Activated CD8-positive, alpha-beta memory T cell treated with anti-CD3 and anti-CD28 coated beads, Interleukin-2, amount 50 U/mL, for 1 hour (primary cell): ENCODE data around the gene DST.
"Not testable (repeated sequence)": the region's sequence is repeated elsewhere in the genome, so short reads cannot be mapped to it uniquely, and the experiment has no call there.

Experiments used
- DNase-seq: peaks from one replicate; pipeline ENCODE4 v3.0.0-alpha.2; 2020; ENCODE audit errors: extremely low read depth

The DST gene

DNA sequence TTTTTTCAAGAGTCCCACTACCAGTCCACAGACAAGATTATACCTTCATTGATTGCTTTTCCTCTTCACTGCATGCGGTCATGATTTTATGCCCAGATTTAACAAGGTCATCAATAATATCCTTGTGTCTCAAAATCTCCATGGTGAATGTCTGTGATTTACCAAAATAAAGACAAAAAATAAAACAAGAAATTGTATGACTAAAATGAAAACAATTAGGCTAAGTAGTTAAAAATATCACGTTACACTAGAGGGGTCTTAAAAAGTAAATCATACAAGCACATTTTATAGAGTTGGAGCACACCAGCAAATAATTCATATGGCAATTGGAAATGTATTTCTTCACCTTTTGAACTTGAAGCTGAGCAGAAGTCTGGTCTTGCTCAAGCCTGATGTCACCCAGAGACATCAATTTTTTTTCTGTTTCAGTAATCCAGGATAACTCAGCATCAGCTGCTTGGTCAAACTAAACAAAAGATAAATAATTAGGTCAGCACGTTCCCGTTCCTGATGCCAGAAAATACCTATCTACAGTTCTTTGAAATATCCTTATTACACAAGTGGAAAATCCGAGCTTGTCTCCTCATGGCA is 125.4 kb downstream of the DST start:
- DNase-seq: no peak

DNA sequence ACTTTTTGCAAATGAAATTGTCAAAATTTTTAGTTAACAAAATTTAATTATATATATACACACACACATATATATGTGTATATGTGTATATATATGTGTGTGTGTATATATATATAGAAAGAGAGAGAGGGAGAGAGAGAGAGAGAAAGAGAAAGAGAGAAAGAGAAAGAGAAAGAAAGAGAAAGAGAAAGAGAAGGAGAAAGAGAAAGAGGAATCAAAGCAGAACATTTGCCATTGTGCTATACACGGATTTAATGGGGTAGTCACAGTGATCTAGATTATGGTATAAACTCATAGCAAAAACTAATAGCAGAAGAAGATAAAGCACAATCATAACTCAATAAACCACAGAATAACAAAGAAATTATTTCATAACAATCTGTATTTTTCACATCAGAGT is 126.7 kb downstream of the DST start:
- no peak for DNase-seq

- no peak for DNase-seq
Measured at GRCh38 chr6:56515081-56515905, 127.4 kb downstream of the DST start.

DNA sequence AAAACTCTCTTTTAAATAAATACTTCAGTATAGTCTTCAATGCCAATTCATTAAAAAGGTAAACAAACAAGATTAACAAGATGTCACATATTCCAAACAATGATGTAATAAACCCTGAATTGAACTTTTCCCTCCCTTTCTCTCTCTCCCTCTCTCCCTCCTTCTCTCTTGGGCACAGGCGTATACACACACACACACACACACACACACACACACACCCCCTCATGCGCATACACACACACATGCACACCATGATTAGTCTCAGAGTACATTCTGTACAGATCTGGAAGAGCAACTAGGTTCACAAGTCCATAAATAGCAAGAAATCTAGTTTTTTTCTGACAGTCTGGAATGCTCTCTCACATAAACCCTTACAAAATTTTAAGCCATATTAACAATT is 128.3 kb downstream of the DST start:
- no peak for DNase-seq

DNA sequence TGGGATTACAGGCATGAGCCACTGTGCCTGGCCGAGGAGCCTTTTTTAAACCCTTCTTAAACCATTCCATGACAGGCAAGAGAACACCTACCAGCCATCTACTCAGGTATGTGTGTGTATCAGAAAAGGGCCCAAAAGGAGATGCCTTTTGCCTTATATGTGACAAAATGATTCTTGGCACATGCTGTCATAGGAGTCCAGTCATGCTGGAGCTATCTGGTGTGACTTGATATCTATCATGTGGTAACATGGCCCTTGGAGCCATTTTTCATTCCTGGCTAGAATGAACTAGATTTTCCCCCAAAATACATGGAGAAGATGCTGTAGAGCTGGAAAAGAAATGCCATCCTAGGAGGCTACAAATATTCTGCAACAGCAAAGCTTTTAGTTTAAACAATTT is 129.1 kb downstream of the DST start:
- DNase-seq: no peak

- DNase-seq: no peak
Measured at GRCh38 chr6:56511591-56511990, 131.1 kb downstream of the DST start.

GRCh38 chr6:56510984-56511531 is 131.6 kb downstream of the DST start:
- no peak for DNase-seq

DNA sequence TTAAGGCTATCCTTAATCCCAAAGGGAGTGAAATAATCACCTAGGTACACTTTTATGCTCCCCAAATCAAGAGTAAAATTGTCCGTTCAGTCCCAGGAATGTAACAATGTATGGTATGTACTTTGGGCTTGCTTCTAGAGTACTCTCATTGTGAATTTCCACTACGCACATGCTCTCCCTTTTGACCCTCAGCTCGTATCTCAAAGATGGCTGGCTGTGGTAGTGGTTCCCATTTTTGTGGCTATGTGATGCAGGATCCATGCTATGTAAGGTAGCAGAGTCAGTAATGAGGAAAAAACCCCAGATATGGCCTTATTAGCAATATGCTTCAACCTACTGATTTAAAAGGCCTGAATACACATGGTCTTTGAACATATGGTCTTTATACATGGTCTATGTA is 133.7 kb downstream of the DST start:
- no peak for DNase-seq

DNA sequence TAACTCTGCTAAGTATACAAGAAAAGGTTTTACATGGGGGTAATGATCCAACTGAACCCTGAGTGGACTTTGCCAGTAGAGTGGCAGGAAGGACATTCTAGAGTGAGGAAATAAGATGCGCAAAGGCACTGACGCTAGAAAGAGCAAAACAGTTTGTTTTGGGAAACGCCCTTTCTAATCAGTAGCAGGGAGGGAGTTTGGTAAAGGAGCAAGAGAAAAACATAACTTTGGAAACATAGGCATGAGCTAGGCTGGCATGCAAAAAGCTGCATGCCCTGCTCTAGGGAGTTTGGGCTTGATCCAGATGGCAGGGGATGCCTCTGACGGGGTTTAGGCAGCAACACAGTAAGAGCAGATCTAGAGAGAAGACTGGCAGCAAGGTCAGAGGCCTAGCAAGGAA is 135.2 kb downstream of the DST start:
- no peak for DNase-seq

DNA sequence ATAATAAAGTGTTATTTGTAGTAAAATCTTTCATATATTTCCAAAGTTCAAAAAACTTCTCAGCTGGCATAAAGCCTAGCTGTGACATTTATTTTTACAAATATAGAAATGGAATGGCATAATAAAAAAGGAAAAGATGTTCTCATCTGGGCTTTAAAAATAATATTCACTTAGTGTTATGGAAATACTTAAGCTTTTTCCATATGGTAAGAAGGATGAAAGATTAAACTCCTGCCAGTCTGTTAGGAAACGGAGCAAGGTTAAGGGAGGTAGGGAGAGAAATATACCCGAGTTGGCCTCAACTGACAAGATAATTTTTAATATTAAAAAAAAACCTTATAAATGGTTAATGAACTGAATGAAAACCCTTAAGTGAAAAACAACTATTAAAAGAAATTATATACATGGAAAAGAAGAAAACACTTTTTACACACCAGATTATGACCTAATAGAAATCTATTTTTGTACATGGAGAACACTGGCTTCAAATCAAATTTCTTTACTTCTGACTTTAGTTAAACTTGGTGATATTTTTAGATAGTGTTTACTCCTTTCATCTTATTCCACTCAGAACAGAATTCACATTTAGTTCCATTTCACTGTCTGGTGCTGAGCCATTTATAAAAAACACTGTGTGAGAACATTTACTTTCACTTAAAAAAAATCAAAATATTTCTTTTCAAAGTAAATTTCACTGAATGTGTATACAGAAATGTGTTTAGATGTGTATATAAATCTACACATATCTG is 137.0 kb downstream of the DST start:
- DNase-seq: no peak

DNA sequence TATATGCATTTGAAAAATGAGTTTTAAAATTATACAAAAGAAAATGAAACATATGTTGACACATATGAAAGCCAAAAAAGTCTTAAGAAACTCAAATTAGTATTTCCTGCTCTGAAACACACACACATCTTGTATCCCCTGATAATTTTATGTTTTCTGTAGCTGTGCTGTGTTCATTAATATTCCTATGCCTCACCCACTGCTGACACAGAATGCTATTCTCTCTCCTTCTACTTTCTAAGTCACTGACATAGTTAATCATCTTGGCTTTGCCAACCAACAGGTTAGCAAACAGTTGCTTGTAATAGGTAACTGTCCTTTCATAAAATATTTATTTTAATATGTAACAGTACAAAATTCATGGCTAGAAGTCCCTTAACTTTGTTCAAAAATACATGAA is 140.7 kb downstream of the DST start:
- no peak for DNase-seq

DNA sequence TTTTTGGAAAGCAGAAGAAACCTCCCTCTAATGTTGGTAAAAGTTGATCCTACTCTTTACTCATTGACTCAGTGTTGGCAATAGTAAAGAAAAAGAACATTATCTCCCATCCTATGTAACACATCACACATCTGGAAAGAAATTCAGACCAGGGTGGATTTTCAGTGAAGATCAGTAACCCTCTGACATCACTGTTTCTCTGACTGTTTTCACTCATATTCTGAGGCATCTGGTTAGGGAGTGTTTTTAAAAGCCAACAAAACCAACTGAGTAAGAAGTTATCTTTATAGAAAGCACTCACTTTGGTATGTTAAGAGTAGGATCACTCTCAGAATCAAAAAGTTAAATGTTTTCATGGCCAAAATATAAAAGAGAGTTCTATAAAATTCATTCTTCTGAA is 143.6 kb downstream of the DST start:
- no peak for DNase-seq

- DNase-seq: no peak
Measured at GRCh38 chr6:56497691-56498090, 145.0 kb downstream of the DST start.

DNA sequence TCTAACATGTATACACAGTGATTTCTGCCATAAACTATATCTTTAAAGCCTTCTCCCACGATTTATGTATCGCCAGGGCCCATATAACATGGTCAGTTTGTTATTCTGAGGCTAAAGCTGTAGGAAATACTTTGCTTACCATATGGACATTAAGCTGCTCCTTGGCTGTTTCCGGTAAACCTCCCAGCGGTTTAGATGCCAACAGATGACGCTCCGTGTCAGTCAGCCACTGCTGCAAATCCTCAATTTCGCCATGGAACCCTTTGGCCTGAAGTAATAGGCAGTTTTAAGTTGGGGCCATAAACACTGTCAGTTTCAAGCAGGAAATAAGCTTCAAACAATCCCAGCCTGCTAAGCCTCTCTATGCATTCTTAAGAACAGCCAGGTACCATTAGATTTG is 145.4 kb downstream of the DST start:
- no peak for DNase-seq

DNA sequence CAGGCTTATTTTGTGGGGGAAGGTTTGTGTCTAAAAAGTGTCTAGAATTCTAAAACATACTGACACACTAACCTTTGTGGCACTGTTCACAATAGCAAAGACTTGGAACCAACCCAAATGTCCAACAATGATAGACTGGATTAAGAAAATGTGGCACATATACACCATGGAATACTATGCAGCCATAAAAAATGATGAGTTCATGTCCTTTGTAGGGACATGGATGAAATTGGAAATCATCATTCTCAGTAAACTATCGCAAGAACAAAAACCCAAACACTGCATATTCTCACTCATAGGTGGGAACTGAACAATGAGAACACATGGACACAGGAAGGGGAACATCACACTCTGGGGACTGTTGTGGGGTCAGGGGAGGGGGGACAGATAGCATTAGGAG is 146.0 kb downstream of the DST start:
- DNase-seq: not testable (repeated sequence)

DNA sequence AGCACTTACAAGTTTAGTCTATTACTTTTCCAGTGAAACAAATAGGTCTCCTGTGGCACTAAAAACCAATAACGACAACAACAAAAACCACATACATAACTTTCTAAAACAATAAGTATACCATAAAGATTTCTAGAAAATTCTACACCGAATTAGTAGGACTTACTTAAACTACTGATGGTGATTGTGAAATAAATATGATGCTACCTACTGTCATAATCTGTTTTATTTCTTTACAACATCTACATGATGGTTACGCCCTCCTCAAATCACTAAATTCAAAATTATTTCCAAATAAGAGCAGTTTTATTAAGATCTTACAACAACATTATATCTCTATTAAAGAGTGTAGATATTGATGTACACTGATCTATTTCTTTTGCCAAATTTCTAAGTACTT is 147.0 kb downstream of the DST start:
- DNase-seq: no peak

DNA sequence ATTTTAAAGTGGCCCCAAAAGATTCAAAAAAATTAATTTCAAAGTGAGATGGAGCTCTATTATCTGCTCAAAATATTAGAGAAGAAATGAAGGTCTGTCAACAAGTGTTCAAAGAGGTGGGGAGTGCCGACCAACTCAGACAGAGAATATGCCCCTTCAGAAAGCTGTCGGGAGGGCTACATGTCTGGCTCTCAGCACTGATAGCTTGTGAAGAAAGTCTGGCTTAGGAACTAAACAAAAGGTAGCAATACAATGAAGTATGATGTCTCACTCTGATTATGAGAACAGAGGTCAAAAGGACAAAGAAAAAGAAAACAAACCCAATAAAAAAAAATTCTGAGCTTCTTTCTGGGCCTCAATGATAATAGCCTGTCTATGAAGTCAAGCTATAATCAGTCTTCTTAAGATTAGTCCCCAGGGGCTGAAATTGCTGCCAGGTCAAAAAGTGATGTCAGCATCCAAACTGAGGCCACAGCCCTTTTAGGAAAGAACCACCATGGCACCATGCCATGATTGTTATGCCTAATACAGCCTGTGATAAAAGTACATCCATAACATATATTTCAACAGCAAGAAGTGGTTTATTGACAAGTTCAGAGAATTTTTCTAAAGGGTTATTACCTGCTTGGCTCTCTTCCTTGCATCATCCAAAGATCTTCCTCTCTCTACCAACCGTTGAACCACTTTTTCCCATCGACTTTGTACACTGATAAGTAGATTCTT is 150.9 kb downstream of the DST start:
- no peak for DNase-seq

- no peak for DNase-seq
Measured at GRCh38 chr6:56490993-56491392, 151.7 kb downstream of the DST start.

- no peak for DNase-seq
Measured at GRCh38 chr6:56489559-56489958, 153.1 kb downstream of the DST start.

- DNase-seq: no peak
Measured at GRCh38 chr6:56488281-56488680, 154.4 kb downstream of the DST start.

DNA sequence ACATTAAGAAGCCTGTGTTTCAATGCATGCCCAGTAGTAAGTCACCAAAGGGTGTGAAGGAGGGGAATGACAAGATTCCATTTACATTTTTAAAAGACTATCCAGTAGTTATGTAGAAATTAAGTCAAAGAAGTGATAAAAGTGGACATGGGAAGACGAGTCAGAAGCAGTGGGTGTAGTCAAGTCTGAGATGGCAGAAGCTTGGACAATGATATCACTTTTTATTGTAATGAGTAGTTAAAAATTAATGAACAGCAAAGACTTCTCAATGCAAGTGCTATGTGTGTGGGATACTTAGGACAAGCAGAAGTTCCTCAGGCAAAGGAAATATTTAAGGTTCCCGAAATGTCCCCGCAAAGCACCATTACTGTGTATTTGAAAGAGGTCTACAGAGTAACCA is 156.0 kb downstream of the DST start:
- no peak for DNase-seq

DNA sequence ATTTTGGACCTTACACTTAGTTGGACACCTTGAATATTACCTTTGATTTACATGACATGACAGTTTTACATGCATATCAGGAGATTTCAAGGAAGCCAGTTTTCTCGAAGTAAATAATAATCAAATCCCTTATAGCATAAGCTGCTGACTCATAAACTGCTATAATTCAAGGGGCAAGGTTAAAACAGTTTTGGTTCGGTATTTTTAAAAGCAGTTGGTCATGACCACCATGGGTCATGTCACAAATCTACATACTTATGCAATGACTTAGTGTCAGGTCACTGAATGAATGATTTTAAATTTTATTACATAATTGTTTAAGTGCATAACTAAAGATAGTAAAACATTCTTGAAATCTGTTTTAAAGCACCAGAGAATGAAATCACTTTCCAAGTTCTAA is 158.0 kb downstream of the DST start:
- DNase-seq: no peak
